Fibroblast of upper back skin (primary cell): Measurements from ENCODE around the gene FMN1.
A peak's percentile ranks its signal among the peaks of the same experiment; 100 is the strongest.

ENCODE experiments used
- DNase-seq: peaks from one replicate; pipeline ENCODE4 v3.0.0-alpha.2; 2013

FMN1 gene

DNA sequence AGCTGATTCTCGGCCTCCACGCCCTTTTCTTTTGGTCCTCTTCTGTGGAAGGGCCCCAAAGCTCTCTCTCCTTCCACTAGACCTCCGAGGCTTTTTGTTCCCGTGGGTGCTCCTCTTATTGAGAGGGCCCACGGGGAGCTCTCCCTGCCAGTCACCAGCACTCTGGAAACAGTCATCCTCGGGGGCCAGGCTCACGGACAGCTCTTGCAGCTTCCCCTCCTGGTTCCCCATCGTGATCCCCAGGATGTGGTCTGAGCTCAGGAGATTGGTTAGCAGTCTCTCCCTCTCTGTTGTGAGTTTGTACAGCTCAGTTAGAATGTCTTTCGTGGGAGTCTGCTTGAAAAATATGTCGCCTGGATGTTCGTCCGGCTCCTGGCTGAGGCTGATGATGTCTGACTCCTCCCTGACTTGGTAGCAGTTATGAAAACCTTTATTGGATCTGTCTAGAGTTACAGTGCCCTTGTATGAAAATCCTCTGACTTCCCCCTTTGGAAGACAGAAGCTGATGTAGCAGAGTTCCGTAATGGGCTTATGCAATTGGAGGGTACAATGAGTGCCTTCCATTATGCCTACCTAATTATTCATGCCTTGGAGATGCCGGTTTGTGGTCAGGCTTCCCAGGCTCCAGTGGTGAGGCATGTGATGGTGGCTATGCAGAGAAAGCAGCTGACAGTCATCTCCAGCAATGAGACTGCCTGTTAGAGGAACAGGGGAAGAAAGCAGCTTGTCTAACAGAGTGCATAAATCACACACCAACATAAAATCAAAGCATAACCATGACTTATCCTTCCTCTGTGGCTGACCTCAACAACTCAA is 40.0 kb downstream of the FMN1 start:
- DNase-seq, result peak; percentile 88

GRCh38 chr15:33153548-33153947 is 41.0 kb downstream of the FMN1 start:
- no peak for DNase-seq

GRCh38 chr15:33152502-33153109 is 41.9 kb downstream of the FMN1 start:
- no peak for DNase-seq

GRCh38 chr15:33150971-33151370 is 43.5 kb downstream of the FMN1 start:
- DNase-seq, result no peak

- no peak for DNase-seq
These were observed 44.0 kb downstream of the FMN1 start for GRCh38 chr15:33150431-33150941.

DNA sequence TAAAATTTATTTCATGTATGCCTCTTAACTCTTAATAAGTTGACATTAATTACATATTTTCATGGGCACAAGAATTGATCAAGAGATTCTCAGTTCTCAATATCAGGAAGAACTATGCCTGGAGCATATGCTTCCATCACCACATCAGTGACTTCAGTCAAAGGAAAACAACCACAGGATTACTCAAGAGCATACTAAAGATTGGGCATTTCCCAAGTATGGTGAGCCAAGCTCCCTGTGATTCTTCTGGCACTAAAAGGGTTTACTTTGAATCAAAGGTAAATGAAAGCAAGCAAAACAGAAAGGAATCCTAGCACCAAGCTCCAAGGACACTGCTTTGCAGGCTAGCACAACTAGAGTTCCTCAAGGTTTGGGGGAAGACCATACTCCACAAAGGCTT is 44.6 kb downstream of the FMN1 start:
- peak; percentile 21 for DNase-seq

DNA sequence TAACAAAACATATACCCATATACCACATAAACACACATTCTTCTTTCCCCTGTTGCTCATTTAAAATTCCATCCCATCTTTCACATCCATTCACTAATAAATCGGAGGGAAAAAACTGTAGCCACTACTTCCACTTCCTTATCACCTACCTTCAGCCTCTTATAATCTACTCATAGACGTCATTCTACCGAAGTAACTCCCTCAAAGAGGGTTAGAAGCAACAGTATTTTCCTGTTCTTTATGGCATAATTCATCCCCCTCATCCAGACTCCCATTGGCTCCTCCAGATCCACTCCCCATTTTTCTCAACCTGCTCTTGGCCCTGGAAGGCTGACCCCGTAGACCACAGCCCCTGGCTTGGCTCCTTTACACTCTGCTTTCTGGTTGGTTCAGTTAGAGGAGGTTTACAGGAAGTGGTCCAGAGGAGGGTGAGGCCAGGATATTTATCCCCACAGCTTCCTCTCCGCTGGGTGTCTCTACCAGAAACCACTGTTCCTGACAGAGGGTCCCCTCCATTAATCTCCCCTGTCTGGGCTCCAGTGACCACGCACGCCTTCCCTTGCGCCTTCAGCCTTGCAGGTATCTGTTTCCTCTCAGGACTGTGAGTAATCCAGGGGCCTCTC is 46.3 kb downstream of the FMN1 start:
- DNase-seq, result no peak

DNA sequence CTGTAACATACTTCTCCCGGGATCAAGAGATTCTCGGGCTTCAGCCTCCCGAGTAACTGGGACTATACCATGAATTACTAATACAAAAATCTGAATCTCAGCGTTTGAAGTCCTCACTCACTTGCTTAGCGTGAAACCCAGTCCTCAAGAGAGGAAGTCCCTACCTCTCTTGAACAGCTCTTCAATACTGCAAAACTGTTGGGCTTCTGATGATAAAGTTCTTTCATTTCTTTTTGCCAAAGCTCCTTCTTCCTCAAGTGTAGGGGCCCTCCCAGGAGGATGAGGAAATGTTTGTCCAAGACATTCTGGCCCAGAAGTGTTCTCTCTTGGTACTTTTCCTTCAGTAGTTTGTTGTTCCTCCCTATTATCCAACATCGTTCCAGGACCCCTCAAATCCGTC is 48.5 kb downstream of the FMN1 start:
- DNase-seq, result no peak

DNA sequence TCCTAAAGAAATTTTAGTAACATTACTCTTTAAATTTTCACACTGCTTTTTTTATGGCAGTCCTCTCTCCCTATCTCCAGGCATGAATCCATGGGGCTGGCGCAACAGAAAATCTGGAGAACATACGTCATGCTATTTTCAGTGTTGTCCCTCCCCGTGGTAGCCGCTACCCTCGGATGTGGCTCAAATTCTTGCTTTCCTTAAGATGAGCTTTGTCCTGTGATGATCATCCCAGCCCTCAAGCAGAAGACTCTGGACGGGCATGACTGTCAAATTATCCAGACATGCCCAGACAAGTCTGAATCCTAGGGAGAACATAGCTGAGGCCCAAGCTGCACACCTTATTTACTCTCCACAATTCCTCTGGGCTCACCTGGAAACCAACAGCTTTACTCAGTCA is 49.1 kb downstream of the FMN1 start:
- no peak for DNase-seq

GRCh38 chr15:33142708-33143107 is 51.8 kb downstream of the FMN1 start:
- DNase-seq, result no peak

DNA sequence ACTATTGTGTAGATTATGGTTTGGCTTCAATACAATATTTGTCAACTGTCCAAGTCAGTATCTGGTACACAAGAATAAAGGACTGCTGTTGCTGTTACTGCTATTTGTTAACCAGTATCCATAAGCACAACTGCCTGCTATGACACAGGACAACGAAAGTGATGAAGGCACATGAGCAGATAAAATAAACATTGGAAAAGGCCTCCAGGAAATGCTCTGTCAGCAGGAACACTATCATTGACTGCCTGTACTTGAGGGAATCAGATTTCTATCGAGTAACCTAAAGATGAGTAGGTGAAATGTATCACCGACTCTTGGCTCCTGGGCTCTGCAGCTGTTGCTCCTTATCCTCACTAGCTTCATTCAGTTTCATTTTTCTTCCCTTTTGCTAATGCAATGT is 56.5 kb downstream of the FMN1 start:
- no peak for DNase-seq

DNA sequence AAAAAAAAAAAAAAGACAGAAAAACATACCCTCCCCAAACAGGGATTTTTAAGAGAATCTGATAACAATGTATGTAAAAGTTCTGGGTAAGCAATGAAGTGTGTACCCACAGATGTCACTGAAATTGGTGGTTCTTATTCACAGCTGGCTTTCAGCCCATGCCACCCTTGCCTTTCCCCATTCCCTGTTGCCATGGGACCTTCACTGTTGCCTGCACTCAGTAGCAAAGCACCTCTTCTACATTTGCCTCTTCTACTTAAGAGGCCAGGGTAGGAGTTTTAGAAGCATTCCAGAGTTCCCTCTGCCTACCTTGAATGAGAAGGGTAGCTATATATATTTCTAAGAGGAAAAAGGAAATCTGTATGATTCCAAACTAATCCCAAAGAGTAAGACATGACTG is 57.4 kb downstream of the FMN1 start:
- no peak for DNase-seq

GRCh38 chr15:33136353-33136752 is 58.2 kb downstream of the FMN1 start:
- peak; percentile 30 for DNase-seq

- peak; percentile 34 for DNase-seq
These were observed 59.1 kb downstream of the FMN1 start for GRCh38 chr15:33135355-33135781.

DNA sequence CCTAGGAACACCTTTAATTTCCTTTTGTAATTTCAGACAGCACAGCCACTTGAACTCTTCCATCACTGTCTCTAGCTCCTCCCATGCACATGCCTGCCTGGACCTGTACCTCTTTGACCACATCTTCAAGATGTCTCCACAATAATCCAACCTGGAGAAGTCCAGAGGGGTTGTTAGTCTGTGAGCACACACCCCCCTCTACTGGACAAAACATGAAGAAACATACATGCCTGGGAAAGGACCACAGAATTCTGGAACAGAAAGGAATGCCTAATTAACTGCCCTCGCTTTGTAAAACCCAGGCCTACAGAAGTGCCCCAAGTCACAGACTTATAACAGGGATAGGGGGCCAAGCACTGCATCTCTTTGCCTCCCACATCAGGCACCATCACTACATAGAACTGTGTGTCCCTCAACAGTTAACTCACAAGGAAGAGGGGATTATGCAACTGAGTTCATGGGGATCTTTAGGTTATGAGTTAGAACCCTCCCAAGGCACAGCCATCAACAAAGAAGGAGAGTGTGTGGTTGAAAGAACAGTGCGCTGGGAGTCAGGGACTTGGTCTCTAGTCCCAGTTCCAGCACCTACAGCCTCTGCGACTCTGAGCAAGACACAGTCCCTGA is 61.7 kb downstream of the FMN1 start:
- peak; percentile 80 for DNase-seq

DNA sequence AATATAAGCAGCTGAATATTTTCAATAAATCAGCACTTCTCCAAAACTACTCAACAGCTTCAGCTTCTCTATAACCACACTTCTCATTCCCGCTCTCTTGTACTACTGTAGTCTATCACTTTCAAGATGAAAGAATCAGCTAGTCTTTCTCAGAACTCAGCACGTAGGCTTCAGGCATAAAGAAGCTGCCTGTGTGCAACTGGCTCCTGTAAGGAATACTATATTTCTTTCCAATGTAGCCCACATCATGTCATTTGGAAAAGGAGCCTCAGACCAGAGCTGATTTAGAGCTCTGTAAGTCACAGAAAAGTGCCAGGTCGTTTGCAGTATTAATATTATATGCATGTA is 62.3 kb downstream of the FMN1 start:
- no peak for DNase-seq

- peak; percentile 86 for DNase-seq
These were observed 62.8 kb downstream of the FMN1 start for GRCh38 chr15:33131552-33132232.

- peak; percentile 97 for DNase-seq
These were observed 67.8 kb downstream of the FMN1 start for GRCh38 chr15:33126559-33127290.

GRCh38 chr15:33125894-33126537 is 68.5 kb downstream of the FMN1 start:
- DNase-seq, result no peak

GRCh38 chr15:33124811-33125210 is 69.7 kb downstream of the FMN1 start:
- peak; percentile 50 for DNase-seq

GRCh38 chr15:33124279-33124678 is 70.2 kb downstream of the FMN1 start:
- no peak for DNase-seq

DNA sequence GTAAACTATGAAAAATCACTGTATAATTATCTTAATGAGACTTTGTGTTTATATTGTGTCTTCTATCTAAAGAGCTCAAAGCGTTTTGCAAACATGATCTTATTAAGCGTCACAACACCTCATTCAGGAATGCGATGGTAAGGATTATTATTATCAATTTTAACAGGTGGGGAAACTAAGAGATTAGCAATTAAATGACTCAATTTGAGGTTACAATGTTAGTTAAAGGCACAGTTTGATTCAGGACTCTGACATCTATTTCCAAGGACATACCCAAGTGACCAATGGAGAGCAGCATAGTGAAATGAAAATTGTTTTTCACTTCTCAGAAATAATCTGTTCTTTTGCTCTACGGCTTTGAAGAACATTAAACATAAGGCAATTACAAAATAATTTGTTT is 74.6 kb downstream of the FMN1 start:
- no peak for DNase-seq
